Measurements from ENCODE around the gene MAPK8. TPM values are rescaled to one million over a fixed set of nuclear protein-coding genes. Genes with fewer than 3 reads are reported as not detected.

Gene MAPK8
- total RNA-seq, 2 experiments from 2014 or later, result 29.1 to 40.5 TPM

DNA sequence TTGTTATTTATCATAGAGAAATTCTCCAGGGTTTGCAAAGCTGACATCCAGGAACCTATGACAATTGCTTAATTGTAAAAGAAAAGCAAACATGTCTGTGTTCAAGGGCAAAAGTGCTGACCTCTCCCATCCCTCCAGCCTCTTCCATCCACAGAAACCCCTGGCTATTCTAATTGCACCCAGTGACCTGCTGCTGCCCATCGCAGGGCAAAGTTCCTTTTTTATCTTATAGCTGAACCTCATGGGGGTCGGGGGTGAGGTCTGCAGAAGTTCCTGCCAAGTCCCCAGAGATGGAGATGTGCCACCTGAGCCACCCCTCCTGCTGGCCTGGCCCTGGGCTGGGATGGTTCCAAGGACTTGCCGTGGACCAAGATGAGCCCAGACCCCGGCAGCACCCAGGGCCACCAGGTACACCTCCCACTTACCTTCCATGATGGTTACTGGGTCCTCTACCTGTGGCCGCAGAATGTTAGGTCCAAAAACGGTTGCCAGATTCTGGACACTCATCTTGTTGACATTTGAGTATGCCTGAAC is 146.5 kb downstream of the MAPK8 start:
- POLR2A ChIA-PET, result no interaction called here
- H3K27ac ChIP-seq (ENCODE audit: low read depth, low read length, poor library complexity, severe bottlenecking), result no peak overlapping the region
- no peak overlapping the region for H3K4me3 ChIP-seq (ENCODE audit: low read depth, low read length, poor library complexity, severe bottlenecking)
- intact Hi-C loops (cut with micrococcal nuclease; ENCODE audit: unreplicated experiment), result no loop called here
- H2AFZ ChIP-seq (ENCODE audit: low read length), result no peak overlapping the region
- no peaks in the 10 kb centered on the region for H3K9me2 ChIP-seq (ENCODE audit: insufficient read depth, low read length)
- no peak for TF ChIP-seq EZH2phosphoT487 (IDR thresholded peaks at IDR 0.05; ENCODE audit: borderline replicate concordance, low read depth, low read length)
- TF ChIP-seq, protein P1, sequence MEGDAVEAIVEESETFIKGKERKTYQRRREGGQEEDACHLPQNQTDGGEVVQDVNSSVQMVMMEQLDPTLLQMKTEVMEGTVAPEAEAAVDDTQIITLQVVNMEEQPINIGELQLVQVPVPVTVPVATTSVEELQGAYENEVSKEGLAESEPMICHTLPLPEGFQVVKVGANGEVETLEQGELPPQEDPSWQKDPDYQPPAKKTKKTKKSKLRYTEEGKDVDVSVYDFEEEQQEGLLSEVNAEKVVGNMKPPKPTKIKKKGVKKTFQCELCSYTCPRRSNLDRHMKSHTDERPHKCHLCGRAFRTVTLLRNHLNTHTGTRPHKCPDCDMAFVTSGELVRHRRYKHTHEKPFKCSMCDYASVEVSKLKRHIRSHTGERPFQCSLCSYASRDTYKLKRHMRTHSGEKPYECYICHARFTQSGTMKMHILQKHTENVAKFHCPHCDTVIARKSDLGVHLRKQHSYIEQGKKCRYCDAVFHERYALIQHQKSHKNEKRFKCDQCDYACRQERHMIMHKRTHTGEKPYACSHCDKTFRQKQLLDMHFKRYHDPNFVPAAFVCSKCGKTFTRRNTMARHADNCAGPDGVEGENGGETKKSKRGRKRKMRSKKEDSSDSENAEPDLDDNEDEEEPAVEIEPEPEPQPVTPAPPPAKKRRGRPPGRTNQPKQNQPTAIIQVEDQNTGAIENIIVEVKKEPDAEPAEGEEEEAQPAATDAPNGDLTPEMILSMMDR (conservative IDR thresholded peaks at IDR 0.05; ENCODE audit: low read length), result no peak
- no peaks in the 10 kb centered on the region for H3K79me2 ChIP-seq (ENCODE audit: insufficient read depth, low read depth, low read length)
- H3K4me2 ChIP-seq (ENCODE audit: low read length), result no peak overlapping the region
- CTCF ChIA-PET (ENCODE audit: unreplicated experiment), result no interaction called here
- no peaks in the 10 kb centered on the region for H4K20me1 ChIP-seq (ENCODE audit: insufficient read depth, low read length)
- no peak for DNase-seq (ENCODE audit: low spot score)
- H3K9me3 ChIP-seq (ENCODE audit: low read length), result no peaks in the 10 kb centered on the region
- no TSS peak for BruUV-seq (replicated peaks)
- no peaks in the 10 kb centered on the region for H3K4me1 ChIP-seq (ENCODE audit: insufficient read depth, low read length, poor library complexity, severe bottlenecking)
- H3K36me3 ChIP-seq (ENCODE audit: insufficient read depth, low read length), result no peaks in the 10 kb centered on the region

DNA sequence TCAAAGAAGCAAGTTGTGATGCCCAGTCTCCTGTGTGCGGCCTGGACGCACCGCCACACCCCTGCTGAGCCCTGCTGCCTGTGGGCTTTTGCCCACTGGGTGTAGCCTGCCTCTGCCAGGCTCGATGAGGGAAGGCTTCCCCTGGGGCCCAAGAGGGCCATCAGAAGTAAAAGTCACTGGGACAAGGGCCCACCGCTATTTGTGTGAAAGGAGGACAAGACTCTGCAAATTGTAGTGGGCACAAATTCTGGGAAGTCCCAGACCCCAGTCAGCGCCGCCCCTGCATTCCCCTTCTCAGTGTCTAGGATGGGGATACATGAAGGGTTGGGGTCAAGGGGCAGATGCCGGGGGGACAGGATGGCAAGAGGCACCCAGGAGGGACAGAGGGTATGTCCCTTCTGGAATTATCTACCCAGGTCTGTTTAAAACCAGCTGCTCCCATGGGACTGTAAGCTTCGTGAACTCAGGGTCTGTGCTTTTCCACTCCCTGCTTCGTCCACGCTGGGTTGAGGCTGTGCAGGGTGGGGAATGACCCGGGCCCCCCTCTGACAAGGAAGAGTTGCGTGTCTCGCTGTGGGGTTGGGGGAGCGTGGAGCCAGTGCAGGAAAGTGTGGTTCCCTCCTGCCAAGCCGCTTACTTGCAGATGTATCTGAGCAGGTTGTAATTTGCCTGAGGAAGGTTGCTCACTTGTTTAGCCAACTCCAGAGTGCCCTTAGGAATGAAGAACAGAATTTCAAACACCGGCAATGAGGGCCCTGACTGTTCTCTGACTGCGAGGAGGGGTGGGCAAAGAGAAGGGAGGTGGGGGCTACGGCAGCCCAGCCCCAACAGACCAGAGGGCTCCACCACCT is 147.2 kb downstream of the MAPK8 start:
- no peaks in the 10 kb centered on the region for H3K9me2 ChIP-seq (ENCODE audit: insufficient read depth, low read length)
- no TSS peak for BruUV-seq (replicated peaks)
- no peaks in the 10 kb centered on the region for H3K36me3 ChIP-seq (ENCODE audit: insufficient read depth, low read length)
- no peak overlapping the region for H3K4me2 ChIP-seq (ENCODE audit: low read length)
- DNase-seq (ENCODE audit: low spot score), result no peak
- TF ChIP-seq, protein P1 (conservative IDR thresholded peaks at IDR 0.05; ENCODE audit: low read length), result no peak
- TF ChIP-seq EZH2phosphoT487 (IDR thresholded peaks at IDR 0.05; ENCODE audit: borderline replicate concordance, low read depth, low read length), result no peak
- intact Hi-C loops (cut with micrococcal nuclease; ENCODE audit: unreplicated experiment), result no loop called here
- no peaks in the 10 kb centered on the region for H3K79me2 ChIP-seq (ENCODE audit: insufficient read depth, low read depth, low read length)
- no peak overlapping the region for H2AFZ ChIP-seq (ENCODE audit: low read length)
- H3K4me1 ChIP-seq (ENCODE audit: insufficient read depth, low read length, poor library complexity, severe bottlenecking), result no peaks in the 10 kb centered on the region
- H4K20me1 ChIP-seq (ENCODE audit: insufficient read depth, low read length), result no peaks in the 10 kb centered on the region
- ChIA-PET CTCF (ENCODE audit: unreplicated experiment) (no interaction called here), POLR2A (no interaction called here)
- no peak overlapping the region for H3K4me3 ChIP-seq (ENCODE audit: low read depth, low read length, poor library complexity, severe bottlenecking)
- no peaks in the 10 kb centered on the region for H3K9me3 ChIP-seq (ENCODE audit: low read length)
- no peak overlapping the region for H3K27ac ChIP-seq (ENCODE audit: low read depth, low read length, poor library complexity, severe bottlenecking)

All from OCI-LY7 (cell line).